ENCODE results near the gene PTPRJ. TPM values are rescaled to one million over a fixed set of nuclear protein-coding genes. Genes with fewer than 3 reads are reported as not detected.

The PTPRJ gene
- total RNA-seq, 4 donors from 2014 or later = 4.2 to 26.2 (median 9.2) TPM

- 79 to 87% methylated on average over 4 of the region's 4 CpGs for WGBS, 2 donors
These were observed 111.2 kb downstream of the PTPRJ start for GRCh38 chr11:48091426-48092102.

DNA sequence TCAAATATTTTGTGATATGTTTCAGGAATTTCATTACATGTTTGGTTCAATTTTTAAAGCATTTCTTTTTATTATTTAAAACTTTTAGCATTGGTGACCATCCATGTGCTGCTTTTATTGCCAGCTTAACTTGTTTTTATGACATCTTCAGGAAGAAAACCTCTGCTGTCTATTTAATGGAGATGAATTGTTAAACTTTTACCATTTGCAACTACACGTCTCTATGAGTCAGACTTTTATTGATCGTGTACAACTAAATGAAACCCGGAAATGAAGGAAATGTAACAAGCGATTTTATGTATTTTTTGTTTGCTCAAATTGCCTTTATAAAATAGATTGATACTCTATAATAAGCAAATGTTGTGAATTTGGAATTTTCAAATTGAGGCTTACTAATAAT, 113.0 kb downstream of the PTPRJ start:
- intact Hi-C loops (cut with DNase I; ENCODE audit: low total_unique reads) = no loop called here
- 59 to 64% methylated on average over 4 of the region's 4 CpGs for WGBS, 2 donors
- DNase-seq (ENCODE audit: low spot score in 2 of 2) = no peak
- no peak overlapping the region for H3K4me3 ChIP-seq (ENCODE audit: low read depth, poor library complexity, severe bottlenecking)
- TF ChIP-seq POLR2A (IDR thresholded peaks at IDR 0.05) (no peak), CTCF (IDR thresholded peaks at IDR 0.05) (no peak)

More at GRCh38 chr11:48091426-48092102, 111.2 kb downstream of the PTPRJ start:
- no peak overlapping the region for H3K4me3 ChIP-seq (ENCODE audit: low read depth, poor library complexity, severe bottlenecking)
- no peak for DNase-seq (ENCODE audit: low spot score in 2 of 2)
- no peak for TF ChIP-seq POLR2A (IDR thresholded peaks at IDR 0.05)
- no peak for TF ChIP-seq CTCF (IDR thresholded peaks at IDR 0.05)
- intact Hi-C loops (cut with DNase I; ENCODE audit: low total_unique reads) = no loop called here

GRCh38 chr11:48093795-48094642, 113.7 kb downstream of the PTPRJ start:
- 70% methylated on average over 6 of the region's 6 CpGs for WGBS, 2 donors
- no peak overlapping the region for H3K4me3 ChIP-seq (ENCODE audit: low read depth, poor library complexity, severe bottlenecking)
- intact Hi-C loops (cut with DNase I; ENCODE audit: low total_unique reads) = no loop called here
- TF ChIP-seq POLR2A (IDR thresholded peaks at IDR 0.05) (no peak), CTCF (IDR thresholded peaks at IDR 0.05) (no peak)
- no peak for DNase-seq (ENCODE audit: low spot score in 2 of 2)

GRCh38 chr11:48094643-48095339, 114.4 kb downstream of the PTPRJ start:
- no peak overlapping the region for H3K4me3 ChIP-seq (ENCODE audit: low read depth, poor library complexity, severe bottlenecking)
- WGBS, 2 donors = 85% methylated on average over 9 of the region's 9 CpGs
- intact Hi-C loops (cut with DNase I; ENCODE audit: low total_unique reads) = no loop called here
- DNase-seq (ENCODE audit: low spot score in 2 of 2) = no peak
- no peak for TF ChIP-seq POLR2A (IDR thresholded peaks at IDR 0.05)
- no peak for TF ChIP-seq CTCF (IDR thresholded peaks at IDR 0.05)

DNA sequence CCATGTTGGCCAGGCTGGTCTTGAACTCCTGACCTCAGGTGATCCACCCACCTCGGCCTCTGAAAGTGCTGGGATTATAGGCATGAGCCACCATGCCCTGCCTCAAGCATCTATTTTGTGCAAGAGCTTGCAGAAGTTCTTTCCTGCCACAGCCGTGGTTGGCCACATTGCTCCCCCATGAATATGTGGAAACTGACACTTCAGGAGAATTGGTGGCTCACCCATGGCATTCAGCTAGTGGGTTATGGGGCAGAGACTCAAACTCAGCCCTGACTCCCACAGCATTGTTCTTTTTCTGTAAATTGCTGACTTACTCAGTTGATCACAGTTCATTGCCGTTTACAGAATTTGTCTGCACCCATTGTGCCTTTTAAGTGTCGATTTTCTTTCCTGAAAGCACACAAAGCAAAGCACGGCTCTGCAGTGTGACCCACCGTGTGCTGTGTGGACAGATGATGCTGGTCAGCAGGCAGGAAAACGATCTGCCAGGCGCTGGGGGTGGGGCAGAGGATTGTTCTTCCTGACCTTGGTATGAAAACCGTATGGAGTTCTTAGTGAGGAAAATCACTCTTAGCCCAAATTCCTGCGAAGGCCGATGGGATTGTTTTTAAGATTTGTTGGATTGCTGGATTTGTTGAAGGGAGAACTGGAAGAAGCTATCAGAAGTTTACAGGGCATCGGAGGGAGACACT, 115.6 kb downstream of the PTPRJ start:
- no peak overlapping the region for H3K4me3 ChIP-seq (ENCODE audit: low read depth, poor library complexity, severe bottlenecking)
- WGBS, 2 donors = 56 to 74% methylated on average over 12 of the region's 12 CpGs
- intact Hi-C loops (cut with DNase I; ENCODE audit: low total_unique reads) = no loop called here
- no peak for TF ChIP-seq CTCF (IDR thresholded peaks at IDR 0.05)
- no peak for TF ChIP-seq POLR2A (IDR thresholded peaks at IDR 0.05)
- no peak for DNase-seq (ENCODE audit: low spot score in 2 of 2)
